Daoy (cell line): Measurements from ENCODE around the gene DPCD. TPM values are rescaled to one million over a fixed set of nuclear protein-coding genes. Genes with fewer than 3 reads are reported as not detected.

ENCODE experiments used
- DNase-seq: peaks from one replicate; pipeline ENCODE4 v3.0.0-alpha.2; 2015; ENCODE audit warnings: low read depth
- total RNA-seq: library from RNA; depleted of rRNA; stranded (reverse); fragments of >200 nt; shearing (Covaris generic); gene quantifications from 2 replicates; pipeline ENCODE4 v1.2.3, GENCODE V29; 2014

Gene DPCD
- total RNA-seq, 1 experiment from 2014 or later, result 76.1 TPM

DNA sequence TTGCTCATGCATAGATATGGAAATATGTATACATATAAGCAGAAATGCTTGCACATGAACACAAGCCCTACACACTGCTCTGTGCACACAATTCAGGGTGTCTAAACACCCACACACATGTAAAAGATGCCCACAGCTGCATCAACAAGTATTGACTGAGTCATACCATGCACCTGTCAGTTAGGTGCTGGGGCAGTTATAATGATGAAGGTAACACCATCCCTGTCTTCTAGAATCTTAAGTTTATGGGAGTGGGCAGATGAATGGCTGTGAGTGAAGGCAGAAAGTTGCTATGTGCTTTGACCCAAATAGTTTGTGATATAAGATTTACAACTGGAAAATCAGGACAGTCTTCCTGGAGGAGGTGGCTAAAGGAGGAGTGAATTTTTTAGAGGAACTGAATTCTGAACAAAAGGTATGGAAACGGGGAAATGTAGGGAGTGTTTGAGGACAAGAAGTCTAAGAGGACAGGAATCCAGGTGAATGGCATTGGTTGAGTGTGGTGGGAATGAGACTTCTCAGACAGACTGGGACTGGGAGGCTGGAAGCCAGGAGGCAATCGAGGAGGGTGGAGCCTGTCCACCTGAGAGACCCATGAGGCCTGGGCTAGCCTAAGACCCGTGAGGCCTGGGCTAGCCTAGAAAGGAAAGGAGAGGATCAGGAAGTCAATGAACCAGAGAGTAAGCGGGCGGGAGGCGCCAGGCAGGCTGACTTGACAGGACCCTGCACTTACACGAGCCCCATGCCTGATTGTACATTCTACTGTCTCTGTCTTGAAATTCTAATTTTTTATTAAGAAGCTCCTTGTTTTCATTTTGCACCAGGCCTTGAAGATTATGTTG lies 20.7 kb upstream of the DPCD start:
- no peak for DNase-seq

DNA sequence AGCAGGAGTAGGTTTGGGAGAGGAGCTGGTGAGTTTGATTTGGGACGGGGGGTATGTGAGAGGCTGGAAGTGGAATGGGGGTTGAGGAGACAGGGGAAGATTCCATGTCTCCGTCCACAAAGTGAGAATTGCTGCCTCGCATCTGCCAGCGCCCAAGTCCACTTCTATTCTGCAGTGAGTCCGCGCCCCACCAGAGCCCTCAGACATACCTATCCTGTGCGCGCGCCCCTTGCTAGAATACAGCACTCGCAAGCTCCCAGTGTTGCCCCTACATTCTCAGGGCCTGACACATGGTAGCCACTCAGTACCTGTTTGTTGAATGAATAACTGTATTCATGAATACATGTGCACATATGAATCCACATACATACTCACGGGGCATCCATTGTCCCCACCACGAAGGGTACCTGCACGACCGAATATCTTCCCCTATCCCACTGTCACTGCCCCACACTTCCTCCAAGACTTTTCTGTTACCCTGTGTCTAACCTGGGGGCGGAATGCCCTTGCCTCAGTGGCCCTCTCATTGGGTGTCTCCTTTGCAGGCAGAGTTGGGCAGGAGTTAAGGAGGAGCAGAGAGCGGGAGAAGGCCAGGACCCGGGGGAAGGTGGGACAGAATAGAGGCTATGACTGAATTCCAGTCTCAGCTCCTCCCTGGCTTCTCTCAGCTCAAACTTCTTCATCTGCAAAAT lies 19.9 kb upstream of the DPCD start:
- DNase-seq, result no peak

DNA sequence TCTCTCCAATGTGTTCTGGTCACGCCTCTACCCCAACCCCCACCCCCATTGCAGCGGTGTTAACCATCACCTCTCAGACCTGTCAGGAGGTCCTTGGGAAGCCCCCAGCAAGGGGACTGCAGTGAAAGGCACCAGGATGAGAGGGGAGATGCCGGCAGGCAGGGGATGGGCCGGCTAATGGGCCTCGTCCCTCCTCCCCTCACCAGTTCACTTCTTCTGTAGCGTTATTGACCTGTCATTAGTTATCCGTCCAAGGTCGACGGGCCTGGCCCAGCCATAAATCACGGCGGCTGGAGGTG lies 18.8 kb upstream of the DPCD start:
- no peak for DNase-seq

GRCh38 chr10:101569622-101570427 lies 18.3 kb upstream of the DPCD start:
- peak; percentile 74 for DNase-seq

DNA sequence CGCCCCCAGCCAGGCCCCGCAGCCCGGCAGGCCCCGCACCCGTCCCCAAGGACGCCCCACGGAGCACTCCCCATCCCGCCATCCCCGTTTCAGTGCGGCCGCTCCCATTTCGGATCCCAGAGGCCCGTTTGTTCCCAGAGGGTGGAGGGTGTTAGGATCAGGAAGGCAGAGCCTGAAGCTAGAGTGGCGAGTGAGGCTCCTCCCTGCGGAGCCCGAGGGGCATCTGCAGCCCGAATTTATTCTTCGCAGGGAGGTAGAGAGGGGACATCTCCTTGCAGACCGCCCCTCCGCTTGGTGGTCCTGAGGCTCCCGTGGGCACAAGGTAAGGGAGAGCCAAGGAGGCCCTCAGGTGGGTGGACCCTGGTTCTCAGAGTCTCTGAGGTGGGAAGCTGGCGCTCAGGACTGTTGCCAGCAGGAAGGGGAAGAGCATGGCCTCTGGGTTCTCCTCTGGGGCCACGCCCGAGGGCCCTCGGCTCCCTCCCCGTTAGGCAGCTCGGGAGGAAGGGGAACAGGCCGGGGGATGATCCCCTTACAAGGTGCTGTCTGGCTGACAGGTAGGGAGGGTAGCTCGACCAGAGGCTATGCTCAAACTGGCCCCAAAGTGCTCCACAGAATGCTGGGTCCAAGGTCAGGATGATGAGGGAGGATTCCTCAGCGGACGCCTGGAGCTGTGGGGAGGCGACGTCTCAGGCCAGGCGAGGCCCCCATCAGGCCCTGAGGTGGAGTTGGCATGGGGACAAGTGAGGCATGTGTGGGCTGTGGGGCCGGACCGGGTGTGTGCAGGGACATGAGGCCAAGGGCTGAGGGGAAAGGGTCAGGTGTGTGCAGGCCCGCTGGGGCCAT lies 17.5 kb upstream of the DPCD start:
- DNase-seq, result no peak

- no peak for DNase-seq
These were observed 16.7 kb upstream of the DPCD start for GRCh38 chr10:101571271-101571925.

DNA sequence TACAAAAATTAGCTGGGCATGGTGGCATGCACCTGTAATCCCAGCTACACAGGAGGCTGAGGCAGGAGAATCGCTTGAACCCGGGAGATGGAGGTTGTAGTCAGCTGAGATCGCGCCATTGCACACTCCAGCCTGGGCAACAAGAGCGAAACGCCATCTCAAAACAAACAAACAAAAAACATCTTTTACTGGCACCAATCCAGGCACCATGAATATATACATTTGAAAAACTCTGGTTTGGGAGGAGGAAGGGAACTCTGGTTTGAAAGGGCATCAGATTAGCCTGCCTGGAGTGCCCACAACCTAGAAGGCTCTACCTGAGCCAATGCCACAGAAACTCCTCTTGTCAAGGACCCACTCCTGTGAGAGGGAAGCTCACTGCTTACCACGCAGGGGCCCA lies 16.0 kb upstream of the DPCD start:
- no peak for DNase-seq

DNA sequence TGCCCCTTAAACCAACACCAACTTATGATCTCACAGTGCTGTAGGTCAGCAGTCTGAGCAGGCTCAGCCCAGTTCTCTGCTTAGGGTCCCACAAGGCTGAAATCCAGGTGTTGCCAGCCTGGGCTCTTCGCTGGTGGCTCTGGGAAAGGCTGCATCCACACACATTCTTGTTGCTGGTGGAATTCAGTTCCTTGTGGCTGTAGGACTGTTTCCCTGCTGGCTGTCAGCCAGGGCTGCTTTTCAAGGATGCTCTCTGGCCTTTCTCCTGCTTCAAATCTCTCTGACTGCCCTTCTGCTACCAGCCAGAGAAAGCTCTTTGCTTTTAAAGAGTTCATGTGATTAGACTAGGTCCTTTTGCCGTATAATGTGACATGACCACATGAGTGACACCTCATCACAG lies 15.3 kb upstream of the DPCD start:
- no peak for DNase-seq

GRCh38 chr10:101573885-101574753 lies 14.0 kb upstream of the DPCD start:
- DNase-seq, result no peak

DNA sequence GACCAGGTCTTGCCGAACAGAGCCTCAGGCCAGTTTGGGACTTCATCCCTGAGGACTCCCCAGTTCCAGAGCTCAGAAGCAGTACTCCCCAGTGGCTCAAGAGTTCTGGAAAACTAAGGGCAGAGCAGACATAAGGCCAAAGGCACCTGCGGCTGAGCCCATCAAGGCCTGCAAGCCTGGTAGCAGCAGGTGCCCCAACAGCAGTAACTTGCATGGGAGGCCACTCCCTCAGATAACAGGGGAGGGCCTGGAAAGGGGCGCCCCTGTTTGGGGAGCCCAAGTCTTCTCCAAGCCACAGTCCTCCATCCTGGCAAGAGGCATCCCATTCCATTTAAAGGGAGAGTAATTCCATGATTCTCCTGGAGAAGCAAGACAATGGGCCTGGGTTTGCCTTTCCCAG lies 13.0 kb upstream of the DPCD start:
- DNase-seq, result no peak

DNA sequence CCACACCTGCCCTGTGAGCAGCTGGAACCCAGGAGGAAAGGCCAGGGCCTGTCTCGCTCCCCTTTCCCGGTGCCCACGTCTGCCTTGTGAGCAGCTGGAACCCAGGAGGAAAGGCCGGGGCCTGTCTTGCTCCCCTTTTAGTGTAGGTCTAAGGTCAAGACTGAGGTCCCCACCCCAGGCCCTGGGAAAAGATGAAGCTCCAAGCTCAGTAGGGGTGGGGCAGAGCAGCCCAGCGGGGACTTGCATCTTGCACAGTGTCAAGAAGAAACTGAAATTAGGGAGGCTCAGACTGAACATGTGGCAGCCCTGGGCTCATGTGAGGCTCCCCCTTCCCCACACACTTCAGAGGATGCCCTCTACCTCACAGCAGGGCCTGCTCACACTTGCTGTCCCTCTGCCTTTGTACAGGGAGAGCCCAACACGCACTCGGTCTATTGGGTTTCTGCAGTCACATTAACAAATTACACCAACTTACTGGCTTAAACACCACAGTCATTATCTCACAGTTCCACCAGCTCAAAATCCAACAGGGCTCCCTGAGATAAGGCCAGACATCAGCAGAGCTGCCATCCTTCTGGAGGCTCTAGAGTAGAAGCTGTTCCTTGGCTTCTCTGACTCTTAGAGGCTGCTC lies 12.4 kb upstream of the DPCD start:
- DNase-seq, result no peak

DNA sequence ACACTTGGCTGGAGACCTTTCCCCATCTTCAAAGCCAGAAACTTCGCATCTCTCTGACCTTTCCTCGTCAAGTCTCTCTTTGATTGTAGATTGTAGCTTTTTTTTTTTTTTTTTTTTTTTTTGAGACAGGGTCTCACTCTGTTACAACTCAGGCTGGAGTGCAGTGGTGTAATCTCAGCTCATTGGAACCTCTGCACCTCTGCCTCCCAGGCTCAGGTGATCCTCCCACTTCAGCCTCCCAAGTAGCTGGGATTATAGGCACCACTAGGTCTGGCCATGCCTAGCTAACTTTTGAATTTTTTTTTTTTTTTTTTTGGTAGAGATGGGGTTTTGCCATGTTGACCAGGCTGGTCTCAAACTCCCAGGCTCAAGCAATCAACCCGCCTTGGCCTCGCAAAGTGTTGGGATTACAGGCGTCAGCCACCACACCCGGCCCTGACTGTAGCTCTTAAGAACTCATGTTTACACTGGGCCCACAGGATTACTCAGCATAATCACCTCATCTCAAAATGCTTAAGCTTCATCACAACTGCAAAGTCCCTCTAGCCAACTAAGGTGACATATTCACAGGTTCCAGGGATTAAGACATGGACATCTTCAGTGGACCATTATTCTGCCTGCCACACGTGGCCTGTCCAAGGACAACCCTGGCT lies 11.8 kb upstream of the DPCD start:
- DNase-seq, result peak; percentile 21

GRCh38 chr10:101577121-101577871 lies 10.8 kb upstream of the DPCD start:
- no peak for DNase-seq

DNA sequence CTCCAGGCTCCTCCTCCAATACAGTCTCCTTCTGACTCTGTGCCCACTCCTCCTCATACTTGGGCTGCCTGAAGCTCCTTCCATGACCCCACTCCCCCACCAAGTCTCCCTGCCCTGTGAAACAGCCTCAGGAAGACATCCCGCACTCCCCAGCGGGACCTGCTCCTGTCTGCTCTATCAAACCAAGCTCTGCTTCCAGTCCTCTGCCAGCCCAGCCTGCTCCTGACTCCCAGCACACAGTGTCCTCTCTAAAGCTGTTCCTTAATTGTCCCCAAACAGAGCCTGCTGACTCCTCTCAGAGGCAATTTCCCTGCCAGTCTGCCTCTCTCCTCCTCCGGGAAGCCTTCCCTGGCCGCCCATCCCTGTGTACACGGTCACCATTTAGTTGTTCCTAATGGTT lies 9.9 kb upstream of the DPCD start:
- no peak for DNase-seq

- no peak for DNase-seq
These were observed 9.2 kb upstream of the DPCD start for GRCh38 chr10:101578803-101579515.

GRCh38 chr10:101579516-101579870 lies 8.6 kb upstream of the DPCD start:
- DNase-seq, result no peak

GRCh38 chr10:101580486-101581399 lies 7.4 kb upstream of the DPCD start:
- DNase-seq, result no peak
